ENCODE data around the gene NECAB3.

NECAB3 gene

DNA sequence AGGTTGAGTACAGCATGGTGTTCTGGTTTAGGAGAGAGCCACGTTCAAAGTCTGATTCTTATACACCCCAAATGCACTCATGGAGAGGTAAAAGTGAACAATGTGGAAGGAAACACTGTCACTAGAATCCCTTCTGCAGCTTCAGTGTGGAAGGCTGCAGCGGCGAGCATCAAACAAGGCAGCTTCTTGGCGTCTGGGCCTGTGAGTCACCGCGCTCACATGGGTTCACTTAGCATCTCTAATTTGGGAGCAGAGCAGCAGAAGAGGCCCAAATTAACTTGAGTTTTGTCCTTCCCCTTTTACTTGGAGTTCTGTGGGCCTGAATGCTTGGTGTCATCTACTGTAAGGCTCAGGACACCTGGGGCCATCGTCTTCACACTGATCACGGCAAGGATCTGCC is 22.9 kb upstream of the NECAB3 start:
- DNase-seq (ENCODE audit: low spot score), result peak; percentile 82

DNA sequence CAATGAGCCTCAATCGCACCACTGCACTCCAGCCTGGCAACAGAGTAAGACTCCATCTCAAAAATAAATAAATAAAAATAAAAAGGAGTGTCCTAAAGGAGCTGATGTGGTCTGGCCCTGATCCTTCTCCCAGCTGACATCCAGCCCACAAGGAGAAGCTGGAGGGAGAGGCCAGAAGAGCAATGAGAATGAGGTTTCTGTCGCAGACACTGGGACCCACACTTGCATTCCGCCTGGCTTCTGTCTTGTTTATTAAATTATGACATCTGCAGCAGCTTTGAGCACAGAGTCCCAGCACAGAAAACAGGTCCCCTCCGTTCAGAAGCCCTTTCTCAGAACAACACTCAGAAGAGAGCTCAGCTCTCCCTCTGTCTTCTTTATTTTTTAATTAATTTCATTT is 22.2 kb upstream of the NECAB3 start:
- DNase-seq (ENCODE audit: low spot score), result no peak

DNA sequence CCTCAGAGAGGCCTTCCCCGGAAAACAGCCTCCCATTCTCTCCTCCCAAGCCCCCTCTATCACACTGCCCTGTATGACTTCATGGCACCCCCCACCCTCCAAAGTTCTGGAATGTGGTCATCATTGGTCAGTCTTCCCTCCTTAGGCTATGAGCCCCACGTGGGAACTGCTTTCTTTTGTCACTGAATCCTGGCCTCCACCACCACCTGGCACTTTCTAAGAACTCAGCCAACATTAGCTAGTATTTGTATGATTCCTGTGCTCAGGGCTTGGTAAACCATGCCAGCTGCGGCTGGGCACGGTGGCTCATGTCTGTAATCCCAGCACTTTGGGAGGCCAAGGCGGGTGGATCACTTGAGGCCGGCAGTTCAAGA is 20.4 kb upstream of the NECAB3 start:
- no peak for DNase-seq (ENCODE audit: low spot score)

DNA sequence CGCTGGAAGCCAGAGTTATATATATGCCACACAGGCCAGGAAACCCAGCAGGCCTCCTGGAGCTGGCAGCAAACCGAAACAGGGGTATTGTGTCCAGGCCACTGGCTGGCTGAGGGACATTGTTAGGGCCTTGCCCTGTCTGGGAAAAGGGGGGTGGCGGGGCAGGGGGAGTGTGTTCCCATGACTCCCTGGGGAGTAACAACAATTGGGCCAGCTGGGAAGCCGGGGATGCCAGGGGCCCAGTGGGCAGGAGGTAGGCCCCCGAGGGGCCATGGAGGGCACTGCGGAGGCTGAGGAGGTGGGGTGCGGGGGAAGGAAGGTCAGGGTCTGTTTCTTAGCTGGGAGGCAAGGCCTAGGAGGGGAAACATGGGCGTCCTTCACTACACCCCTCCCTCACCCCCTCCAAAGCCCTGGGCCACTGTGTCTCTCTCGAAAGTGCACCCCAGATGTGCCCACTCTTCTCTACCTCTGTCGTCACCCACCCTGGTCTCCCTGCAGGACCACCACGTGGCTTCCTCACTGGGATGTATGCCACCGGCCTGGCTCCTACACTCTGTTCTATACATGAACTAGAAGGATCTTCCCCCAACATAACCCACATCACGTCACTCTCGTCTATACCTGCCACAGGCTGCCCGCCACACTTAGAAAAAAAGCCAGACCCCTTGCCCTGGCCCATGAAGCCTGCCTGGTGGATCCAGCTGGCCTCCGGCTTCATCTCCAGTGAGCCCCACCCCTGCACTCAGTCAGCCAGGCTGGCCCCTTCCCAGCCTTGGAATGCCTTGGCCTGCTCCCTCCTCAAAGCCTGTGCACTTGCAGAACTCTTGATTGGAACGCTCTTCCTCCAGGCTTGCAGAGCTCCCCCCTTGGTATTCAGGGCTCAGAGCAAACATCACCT is 19.8 kb upstream of the NECAB3 start:
- DNase-seq (ENCODE audit: low spot score), result no peak

DNA sequence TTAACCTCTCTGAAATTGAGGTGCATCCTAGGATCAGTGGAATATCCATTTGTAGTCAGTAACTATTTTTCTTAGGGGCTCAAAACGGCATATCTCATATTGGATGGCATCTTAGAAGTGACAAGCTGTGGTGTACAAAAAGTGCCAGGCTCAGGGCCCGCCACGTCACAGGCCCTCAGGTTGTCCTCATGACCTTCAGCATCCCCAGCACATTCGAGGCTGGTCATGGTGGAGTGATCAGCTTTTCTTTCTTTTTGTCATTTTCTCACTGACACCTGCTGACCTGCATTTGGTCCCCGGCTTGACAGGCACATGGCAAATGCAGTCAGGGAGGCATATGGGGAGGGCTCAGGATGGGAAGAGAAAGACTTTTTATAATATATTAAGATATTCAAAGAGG is 19.1 kb upstream of the NECAB3 start:
- no peak for DNase-seq (ENCODE audit: low spot score)

DNA sequence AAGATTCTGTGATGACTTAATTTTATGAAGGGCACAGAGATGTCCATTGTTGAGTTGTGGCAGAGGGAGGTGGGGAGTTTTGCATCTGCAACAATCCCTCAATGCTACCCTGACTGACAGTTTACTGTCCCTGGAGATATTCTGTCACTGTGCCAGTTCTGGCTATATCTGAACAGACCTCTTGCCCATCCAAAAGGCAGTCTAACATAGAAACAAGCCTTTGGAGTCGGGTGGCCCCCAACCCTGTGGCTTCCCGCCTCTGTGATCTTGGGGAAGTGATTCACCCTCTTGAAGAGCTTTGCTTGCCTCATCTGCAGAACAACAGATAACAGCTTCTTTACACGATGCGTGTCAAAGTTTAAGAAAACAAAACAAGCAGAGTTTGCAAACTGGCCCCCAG is 15.7 kb upstream of the NECAB3 start:
- DNase-seq (ENCODE audit: low spot score), result no peak

DNA sequence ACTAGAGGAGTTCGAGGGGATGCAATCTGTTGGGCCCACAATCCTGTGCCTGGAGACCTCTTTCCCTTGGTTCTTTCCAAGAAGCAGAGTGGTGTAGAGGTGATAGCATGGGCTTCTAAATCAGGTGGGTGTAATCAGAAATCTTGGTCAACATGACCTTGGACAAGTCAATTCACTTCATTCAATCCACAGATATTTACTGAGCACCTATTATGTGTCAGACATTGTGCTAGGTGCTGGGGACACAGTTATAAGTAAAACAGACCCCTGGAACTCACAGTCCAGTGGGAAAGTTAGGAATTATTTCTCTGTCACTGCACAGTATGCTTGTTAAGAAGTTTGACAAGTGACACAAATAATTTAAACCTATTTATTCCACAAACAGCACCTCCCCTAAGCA is 15.3 kb upstream of the NECAB3 start:
- DNase-seq (ENCODE audit: low spot score), result no peak

DNA sequence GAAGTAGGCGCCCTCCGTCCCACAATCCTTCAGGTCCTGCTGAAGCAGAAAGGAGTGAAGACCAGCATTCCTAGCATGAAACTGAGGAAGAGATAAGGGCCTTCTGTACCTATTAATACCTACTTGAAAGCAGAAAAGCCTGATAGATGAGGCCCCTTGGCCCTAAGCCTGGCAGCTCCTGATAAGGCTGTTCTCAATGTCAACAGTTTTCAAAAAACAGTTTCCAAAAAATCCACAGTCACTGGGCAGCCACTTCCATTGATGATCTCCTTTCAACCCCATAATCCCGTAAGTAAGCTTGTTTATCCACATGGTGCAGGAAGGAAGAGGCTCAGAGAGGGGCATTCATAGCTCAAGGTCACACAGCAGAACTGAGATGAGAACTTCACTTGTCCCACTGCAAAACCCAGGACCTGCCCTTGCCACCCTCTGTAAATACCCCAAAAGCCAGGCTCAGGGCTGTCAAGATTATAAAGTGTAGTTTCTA is 14.8 kb upstream of the NECAB3 start:
- no peak for DNase-seq (ENCODE audit: low spot score)

DNA sequence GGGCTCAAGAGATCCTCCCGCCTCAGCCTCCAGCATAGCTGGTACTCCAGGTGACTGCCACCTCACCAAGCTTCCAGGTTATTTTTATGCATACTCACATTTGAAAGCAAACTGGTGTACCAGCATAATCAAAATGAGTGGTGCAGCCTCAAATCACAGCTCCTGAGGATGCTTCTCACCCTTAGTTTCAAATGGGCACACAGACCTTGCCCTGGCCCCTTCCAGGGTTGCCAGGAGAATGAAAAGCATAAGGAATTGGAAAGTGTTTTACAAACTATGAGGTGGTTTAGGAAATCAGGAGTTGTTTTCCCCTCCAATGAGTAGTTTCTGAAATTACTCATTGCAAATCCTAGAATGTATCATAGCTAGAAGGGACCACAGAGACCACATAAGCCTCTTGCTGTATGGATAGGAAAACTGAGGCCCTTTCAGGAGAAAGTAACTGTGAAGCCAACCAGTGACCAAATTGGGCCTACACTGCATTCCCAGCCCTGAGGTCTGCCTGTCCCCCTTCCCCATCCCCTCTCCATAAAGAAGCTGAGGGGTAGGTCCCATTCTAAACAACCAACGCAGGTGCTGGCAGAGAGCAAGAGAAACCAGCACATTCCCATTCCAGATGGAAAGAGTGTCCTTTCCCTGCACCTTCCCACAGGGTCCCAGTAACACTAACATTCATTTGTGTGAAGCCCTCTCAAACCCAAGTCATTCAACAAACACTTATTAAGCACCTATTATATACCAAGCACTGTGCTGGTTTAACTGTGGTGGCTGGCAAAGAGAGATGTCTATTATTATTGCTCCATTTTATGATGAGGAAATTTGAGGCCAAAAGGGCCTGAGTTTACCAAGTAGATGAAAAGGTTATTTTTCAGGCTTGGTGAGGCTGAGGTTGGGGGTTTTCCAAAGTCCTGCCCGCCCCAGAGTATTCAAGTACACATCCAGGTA is 14.0 kb upstream of the NECAB3 start:
- DNase-seq (ENCODE audit: low spot score), result no peak

DNA sequence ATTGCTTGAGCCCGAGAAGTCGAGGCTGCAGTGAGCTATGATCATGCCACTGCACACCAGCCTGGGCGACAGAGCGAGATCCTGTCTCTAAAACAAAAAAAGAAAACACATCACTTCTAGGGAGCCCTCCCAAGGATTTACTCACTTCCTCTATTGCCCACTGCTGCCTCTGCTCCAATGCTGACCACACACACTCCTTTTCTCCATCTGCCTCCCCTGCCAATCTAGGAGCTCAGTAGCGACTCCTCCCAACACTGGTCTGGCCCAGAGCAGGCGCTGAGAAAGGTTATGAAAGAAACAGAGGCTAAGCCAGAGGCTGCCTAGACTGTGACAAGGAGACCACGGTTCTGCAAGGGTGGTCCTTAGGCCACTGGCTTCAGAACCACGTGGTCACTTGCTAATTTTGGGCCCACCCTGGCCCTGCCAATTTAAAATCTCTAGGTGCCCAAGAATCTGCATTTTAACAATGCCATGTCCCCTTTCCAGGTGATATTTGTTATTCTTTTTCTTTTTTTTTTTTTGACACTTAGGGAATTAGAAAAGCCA is 13.2 kb upstream of the NECAB3 start:
- DNase-seq (ENCODE audit: low spot score), result no peak

DNA sequence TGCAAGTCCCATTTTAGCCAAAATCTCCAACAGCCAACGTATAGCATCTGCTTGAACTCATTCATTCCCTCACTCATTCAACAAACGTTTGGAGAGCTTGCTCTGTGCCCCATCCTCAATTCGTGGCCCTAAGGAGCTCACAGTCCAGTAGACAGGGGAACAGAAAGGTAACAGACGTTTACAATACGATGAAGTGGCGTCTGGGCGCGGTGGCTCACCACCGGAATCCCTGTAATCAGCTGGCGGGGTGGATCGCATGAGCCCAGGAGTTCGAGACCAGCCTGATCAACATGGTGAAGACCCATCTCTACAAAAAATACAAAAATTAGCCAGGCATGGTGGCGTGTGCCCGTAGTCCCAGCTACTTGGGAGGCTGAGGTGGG is 12.7 kb upstream of the NECAB3 start:
- no peak for DNase-seq (ENCODE audit: low spot score)

DNA sequence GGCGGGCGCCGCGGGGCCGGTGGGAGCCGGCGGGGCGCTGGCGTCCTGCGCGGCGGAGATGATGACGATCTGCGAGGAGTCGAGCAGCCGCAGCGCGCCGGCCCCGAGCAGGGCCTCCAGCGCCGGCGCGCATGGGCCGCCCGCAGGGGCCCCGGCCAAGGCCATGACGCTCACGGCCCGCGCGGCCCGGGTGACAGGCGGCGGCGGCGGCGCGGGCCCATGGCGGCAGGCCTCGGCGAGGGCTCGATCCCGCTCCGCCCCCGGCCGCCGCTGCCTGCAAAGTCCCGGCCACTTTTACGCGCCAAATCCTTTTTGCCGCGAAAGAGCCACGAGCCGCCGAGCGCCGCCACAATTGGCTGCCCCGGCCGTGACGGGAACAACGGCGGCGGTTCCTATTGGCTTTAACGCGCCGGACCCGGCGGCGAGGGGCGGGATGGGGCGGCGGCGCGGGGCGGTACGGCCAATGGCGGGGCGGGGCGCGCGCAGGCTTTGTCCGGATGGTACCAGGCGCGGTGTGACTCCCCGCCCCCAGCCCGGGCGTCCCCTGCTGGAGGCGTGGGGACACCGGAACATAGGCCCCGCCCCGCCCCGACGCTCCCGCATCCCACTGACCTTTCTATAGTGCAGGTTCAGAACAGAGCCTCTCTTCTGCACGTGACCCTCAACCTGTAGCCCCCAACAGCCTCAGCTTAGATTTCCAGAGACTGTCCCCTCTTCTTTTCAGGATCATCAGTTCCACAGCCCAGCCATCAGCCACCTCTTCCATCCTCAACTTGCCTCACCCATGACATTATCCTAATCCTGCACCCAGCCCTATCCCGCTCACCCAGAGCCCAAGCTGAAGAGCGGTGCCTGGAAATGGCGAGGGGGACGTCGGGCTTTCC is 12.1 kb upstream of the NECAB3 start, which contains the start of gene E2F1:
TSS of gene E2F1 (minus strand) at position 286 of the 884 bp plus-strand sequence. CDS start at position 165, 121 bp downstream.
- peak; percentile 100 for DNase-seq (ENCODE audit: low spot score)

DNA sequence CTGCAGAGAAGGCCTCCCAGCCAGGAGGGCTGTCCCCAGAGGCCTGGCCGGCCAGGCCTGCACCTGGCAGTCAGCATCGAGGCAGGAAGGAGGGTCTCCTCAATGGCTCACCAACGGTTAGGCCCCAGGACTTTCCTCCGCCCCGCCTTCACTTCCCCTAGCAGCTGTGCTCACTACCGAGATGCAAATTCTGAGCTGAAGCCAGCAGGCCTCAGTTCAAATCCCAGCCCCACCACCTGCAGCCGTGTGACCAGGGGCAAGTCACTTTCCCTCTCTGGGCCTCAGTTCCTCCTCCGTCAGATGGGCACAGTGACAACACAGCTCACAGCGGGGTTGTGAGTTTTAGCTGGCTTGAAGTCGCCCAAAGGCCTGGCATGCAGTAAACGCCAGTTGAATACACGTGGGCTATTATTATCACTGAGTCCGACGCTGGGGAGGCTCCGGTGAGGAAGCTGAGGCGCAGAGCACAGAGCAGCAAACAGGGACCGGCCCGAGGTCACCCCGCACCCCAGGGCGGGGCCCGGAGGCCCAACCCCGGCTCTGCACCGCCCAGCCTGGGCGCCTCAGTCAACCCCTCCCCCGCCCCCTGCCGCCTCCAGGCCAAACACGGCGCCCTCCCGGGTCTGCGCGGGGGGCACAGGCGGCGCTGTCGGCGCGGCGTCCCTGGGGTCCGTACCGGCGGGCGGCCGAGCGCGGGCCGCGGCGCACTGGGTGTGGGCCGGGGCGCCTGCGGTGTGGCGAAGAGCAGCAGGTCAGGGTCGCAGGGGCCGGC is 11.3 kb upstream of the NECAB3 start:
- peak; percentile 62 for DNase-seq (ENCODE audit: low spot score)

DNA sequence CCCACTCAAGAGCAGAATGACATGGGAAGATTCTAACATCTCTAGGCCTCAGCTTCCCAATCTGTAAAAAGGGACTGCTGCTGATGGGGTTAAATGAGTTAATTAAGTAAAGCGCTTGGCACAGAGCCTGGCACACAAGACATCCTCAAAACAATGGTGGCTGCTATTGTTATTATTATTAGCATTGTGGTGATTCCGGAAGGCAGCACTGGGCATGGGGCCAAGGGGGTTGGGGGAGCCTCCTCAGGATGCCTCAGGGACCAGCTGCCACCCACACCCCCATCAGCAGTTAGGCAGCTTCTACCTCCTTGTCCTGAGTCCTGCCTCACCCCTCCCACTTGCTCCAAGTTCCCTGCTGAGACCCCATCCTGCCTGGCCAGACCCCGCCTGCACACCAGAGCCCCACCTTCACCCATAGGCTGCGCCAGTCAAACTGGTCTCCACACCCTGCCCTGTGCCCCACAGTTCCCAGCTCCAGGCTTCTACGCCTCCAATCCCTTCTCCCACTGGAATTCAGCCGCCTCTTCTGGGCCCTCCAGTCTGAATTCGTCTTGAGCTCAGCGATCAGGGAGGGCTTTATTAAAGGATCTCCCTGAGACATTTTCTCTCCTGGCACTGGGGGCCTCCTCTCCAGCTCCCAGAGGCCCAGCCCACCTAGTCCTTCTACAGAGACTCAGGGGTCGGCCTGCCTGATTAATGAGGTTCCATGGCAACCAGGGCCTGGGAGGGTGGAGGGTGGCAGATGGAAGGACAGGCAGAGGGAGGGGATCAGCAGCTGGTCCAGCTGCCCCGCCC is 10.5 kb upstream of the NECAB3 start:
- DNase-seq (ENCODE audit: low spot score), result no peak

DNA sequence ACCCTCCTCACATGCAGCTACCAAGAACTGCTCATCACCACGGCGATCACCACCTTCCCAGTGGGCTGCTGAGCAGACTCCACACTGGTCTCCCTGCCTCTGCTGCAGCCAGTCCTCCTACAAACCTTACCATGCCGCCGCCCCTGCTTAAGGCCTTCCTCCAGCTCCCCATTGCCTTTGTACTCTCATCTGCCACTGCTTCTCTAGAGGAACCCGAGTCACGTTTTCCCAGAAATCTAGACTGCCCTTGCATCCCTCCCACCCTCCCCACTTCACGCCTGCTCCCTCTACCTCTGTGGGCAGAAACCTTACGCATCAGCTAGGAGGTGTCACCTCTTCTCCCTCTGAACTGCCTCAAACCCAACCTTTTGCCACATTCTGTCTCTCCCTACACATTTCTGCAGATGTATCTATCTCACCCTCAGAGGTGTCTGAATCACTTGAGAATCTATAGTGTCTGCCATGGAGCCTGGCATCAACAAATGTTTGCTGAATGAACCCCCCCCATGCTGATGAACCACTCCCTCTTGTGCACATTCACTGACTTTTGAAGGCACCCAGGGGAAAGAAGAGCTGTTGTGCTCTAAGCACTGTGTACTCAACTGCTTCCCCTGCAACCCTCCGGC is 7.6 kb upstream of the NECAB3 start:
- no peak for DNase-seq (ENCODE audit: low spot score)

DNA sequence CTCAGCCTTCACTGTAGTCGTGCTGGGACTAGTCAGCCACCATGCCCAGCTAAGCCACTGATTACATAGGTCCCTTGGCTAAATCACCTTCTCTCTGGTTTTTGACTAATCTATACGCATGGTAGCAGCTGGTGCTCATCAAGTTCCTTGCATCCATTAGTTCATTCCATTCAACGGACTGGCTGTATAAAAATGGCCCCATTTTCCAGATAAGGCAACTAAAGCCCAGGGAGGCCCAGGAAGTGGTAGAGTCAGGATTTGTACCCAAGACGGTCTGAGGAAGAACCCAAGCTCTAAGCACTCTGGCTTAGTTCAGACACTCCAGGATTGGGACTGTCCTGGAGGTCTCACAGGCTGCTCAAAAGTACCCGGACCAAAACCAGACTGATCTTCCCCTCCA is 7.1 kb upstream of the NECAB3 start:
- no peak for DNase-seq (ENCODE audit: low spot score)

DNA sequence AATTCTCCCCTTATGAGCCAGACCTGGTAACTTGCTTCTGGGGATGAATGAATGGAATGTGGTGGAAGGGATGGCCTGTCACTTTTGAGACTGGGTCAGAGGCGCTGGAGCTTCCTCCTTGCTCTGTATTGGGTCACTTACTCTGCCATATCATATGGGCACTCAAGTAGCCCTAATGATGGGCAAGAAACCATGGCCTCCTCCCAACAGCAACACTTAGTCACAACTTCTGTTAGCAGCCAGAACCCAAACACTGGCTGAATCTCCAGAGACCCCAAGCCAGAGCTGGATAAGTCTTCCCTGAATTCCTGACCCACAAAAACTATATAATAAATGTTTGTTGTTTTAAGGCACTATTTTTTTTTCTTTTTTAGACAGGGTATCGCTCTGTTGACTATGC is 6.5 kb upstream of the NECAB3 start:
- DNase-seq (ENCODE audit: low spot score), result no peak

DNA sequence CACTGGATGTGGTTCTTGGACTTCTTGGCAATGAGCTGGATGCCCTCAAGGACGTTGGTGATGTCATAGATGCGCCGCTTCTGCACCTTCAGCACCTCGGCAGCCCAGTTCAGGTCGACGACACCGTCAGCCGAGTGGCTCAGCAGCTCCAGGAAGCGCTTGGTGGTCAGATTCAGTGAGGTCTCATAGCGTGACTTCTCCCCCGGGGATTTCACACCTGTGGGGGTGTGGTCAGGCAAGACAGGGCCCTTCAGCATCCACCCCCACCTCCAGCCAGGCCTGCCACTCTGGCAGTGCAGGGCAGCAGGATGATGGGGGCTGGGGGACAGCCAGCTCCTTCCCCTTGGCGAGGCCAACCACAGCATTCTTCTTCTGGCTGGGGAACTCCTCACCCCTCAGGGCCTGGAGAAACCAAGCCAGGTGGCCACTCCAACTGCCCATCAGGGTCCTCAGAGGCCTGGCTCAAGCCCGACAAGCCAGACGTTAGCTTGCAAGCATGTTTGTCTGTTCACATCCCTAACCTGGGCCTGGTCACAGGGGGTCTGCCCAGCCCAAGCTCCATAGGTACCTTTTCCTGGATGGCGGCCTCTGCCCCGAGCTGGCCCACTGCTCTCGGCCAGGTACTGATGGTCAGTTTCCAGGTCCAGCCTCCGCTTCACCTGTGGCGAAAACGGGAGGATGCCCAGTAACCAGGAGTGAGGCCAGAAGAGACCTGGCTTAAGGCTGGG is 5.7 kb upstream of the NECAB3 start:
- DNase-seq (ENCODE audit: low spot score), result no peak
